ENCODE data around the gene PTPN2.

DNA sequence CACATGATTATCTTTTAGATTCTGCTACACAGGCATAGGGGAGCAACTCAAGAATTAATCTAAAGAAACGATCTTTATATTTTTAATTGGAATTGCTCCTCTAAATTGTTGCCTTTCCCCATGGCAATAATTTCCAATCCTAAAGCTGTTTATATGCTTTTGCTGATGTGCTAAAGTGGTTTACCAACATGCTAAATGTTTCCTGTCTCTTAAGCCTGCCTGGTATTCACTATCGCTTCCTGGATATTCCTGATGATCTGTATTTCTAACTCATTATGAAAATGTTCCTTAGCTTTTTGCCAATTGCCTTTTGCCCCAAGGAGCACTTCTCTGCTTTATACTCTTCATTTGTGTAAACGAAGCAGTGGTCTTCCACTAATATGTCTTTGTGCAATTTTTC is 65.8 kb downstream of the PTPN2 start:
- no peak for TF ChIP-seq MAFK (IDR thresholded peaks at IDR 0.05; ENCODE audit: low read depth, low read length)
- no peak for TF ChIP-seq CEBPB (IDR thresholded peaks at IDR 0.05; ENCODE audit: low read depth, low read length)
- TF ChIP-seq POLR2A (IDR thresholded peaks at IDR 0.05; ENCODE audit: low read depth, low read length): no peak
- TF ChIP-seq, protein P1, sequence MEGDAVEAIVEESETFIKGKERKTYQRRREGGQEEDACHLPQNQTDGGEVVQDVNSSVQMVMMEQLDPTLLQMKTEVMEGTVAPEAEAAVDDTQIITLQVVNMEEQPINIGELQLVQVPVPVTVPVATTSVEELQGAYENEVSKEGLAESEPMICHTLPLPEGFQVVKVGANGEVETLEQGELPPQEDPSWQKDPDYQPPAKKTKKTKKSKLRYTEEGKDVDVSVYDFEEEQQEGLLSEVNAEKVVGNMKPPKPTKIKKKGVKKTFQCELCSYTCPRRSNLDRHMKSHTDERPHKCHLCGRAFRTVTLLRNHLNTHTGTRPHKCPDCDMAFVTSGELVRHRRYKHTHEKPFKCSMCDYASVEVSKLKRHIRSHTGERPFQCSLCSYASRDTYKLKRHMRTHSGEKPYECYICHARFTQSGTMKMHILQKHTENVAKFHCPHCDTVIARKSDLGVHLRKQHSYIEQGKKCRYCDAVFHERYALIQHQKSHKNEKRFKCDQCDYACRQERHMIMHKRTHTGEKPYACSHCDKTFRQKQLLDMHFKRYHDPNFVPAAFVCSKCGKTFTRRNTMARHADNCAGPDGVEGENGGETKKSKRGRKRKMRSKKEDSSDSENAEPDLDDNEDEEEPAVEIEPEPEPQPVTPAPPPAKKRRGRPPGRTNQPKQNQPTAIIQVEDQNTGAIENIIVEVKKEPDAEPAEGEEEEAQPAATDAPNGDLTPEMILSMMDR (conservative IDR thresholded peaks at IDR 0.05; ENCODE audit: low read depth, low read length): no peak
- TF ChIP-seq RFX5 (IDR thresholded peaks at IDR 0.05; ENCODE audit: low read depth, low read length): no peak
- no peak for TF ChIP-seq MXI1 (IDR thresholded peaks at IDR 0.05; ENCODE audit: borderline replicate concordance, low read depth, low read length)
